CD14-positive monocyte (primary cell): ENCODE data around the gene FGF4. TPM values are rescaled to one million over a fixed set of nuclear protein-coding genes. Genes with fewer than 3 reads are reported as not detected.

Experiments
- DNase-seq, 3 donors: peaks; one replicate each; pipeline ENCODE4 v3.0.0-alpha.2; 2011 to 2022
- H2AFZ ChIP-seq: 2 replicates; pipeline ENCODE4 v1.6.0; 2012; ENCODE audit warnings: mild to moderate bottlenecking, low read depth, low read length, inconsistent platforms; ENCODE audit not compliant: insufficient read depth, poor library complexity, severe bottlenecking
- H3K27ac ChIP-seq, 2 donors: 1 replicate in 1 of 2; 2 replicates in 1 of 2; pipeline ENCODE4 v1.5.1; 2012 to 2013; ENCODE audit warnings: low read length in 2 of 2, control low read depth in 1 of 2, inconsistent platforms in 1 of 2, low read depth in 1 of 2, mild to moderate bottlenecking in 1 of 2
- H3K27me3 ChIP-seq, 2 donors: one replicate each; pipeline versions ENCODE4 v1.6.0 to v1.6.1; 2011 to 2013; ENCODE audit warnings: low read length in 2 of 2; ENCODE audit not compliant: control insufficient read depth in 2 of 2, insufficient read depth in 2 of 2
- H3K36me3 ChIP-seq, 2 donors: replicated peaks in 1 of 2; 1 replicate in 1 of 2; 2 replicates in 1 of 2; pipeline versions ENCODE4 v1.5.1 to v1.6.1; 2012 to 2013; ENCODE audit warnings: low read length in 2 of 2, control low read depth in 1 of 2, inconsistent platforms in 1 of 2, mild to moderate bottlenecking in 1 of 2; ENCODE audit not compliant: insufficient read depth in 2 of 2, control insufficient read depth in 1 of 2
- H3K4me1 ChIP-seq, 2 donors: 1 replicate in 1 of 2; 2 replicates in 1 of 2; pipeline versions ENCODE4 v1.5.1 to v1.6.1; 2012 to 2013; ENCODE audit warnings: low read length in 2 of 2, control low read depth in 1 of 2, inconsistent platforms in 1 of 2, mild to moderate bottlenecking in 1 of 2, moderate library complexity in 1 of 2; ENCODE audit not compliant: insufficient read depth in 2 of 2, control insufficient read depth in 1 of 2
- H3K4me2 ChIP-seq: replicated peaks from 2 replicates; pipeline ENCODE3; 2012; ENCODE audit warnings: low read length, moderate library complexity, mild to moderate bottlenecking; ENCODE audit not compliant: poor library complexity, severe bottlenecking; ENCODE audit errors: extremely low read depth
- H3K4me3 ChIP-seq, 3 experiments: fragments of 200-600 bp in 1 of 3; sonication (generic) in 1 of 3; replicated peaks in 1 of 3; 1 replicate in 2 of 3; 2 replicates in 1 of 3; pipeline ENCODE4 v1.5.1; 2011 to 2013; ENCODE audit warnings: low read length in 3 of 3, mild to moderate bottlenecking in 3 of 3, control low read depth in 2 of 3, low read depth in 2 of 3, inconsistent platforms in 1 of 3, moderate library complexity in 1 of 3
- H3K79me2 ChIP-seq: 2 replicates; pipeline ENCODE4 v1.6.0; 2012; ENCODE audit warnings: mild to moderate bottlenecking, control low read depth, inconsistent platforms, low read length, moderate library complexity; ENCODE audit not compliant: insufficient read depth
- H3K9ac ChIP-seq: 2 replicates; pipeline ENCODE4 v1.6.0; 2017; ENCODE audit warnings: low read length, mild to moderate bottlenecking; ENCODE audit not compliant: insufficient read depth, poor library complexity, severe bottlenecking
- H3K9me3 ChIP-seq, 2 donors: replicated peaks in 1 of 2; 1 replicate in 1 of 2; 2 replicates in 1 of 2; pipeline versions ENCODE4 v1.5.1 to v1.6.1; 2012 to 2013; ENCODE audit warnings: low read length in 2 of 2, control low read depth in 1 of 2; ENCODE audit not compliant: control insufficient read depth in 1 of 2, insufficient read depth in 1 of 2
- H4K20me1 ChIP-seq: 2 replicates; pipeline ENCODE4 v1.6.0; 2012; ENCODE audit warnings: mild to moderate bottlenecking, low read length, control low read depth, moderate library complexity; ENCODE audit not compliant: insufficient read depth
- H3K27ac Mint-ChIP-seq, 7 donors: one replicate each; pipeline ENCODE4 v1.8.0; 2020; ENCODE audit warnings: mild to moderate bottlenecking in 7 of 7, mixed read lengths in 7 of 7, moderate library complexity in 6 of 7, inconsistent platforms in 2 of 7
- H3K27me3 Mint-ChIP-seq, 3 donors: one replicate each; pipeline ENCODE4 v1.8.0; 2021 to 2022; ENCODE audit warnings: low read depth in 3 of 3, mild to moderate bottlenecking in 3 of 3, mixed read lengths in 3 of 3, moderate library complexity in 3 of 3, inconsistent platforms in 1 of 3
- H3K36me3 Mint-ChIP-seq, 2 donors: one replicate each; pipeline ENCODE4 v1.8.0; 2020; ENCODE audit warnings: mixed read lengths in 2 of 2, inconsistent platforms in 1 of 2, mild to moderate bottlenecking in 1 of 2
- H3K4me1 Mint-ChIP-seq: one replicate; pipeline ENCODE4 v1.8.0; 2020; ENCODE audit warnings: mild to moderate bottlenecking, mixed read lengths
- H3K4me3 Mint-ChIP-seq, 2 donors: one replicate each; pipeline ENCODE4 v1.8.0; 2020; ENCODE audit warnings: mild to moderate bottlenecking in 2 of 2, mixed read lengths in 2 of 2, moderate library complexity in 1 of 2
- H3K9me3 Mint-ChIP-seq, 7 donors: one replicate each; pipeline ENCODE4 v1.8.0; 2020 to 2022; ENCODE audit warnings: mixed read lengths in 7 of 7, mild to moderate bottlenecking in 6 of 7, moderate library complexity in 6 of 7, inconsistent platforms in 2 of 7
- WGBS: methylation state at CpG from one replicate; pipeline ENCODE4 v1.1.5; 2013; ENCODE audit warnings: missing lambda C conversion rate; ENCODE audit not compliant: insufficient coverage; 5-methylcytosine and 5-hydroxymethylcytosine counted together
- intact Hi-C, 2 donors: fragments of 100-400 bp; cut with micrococcal nuclease; formaldehyde crosslinking; loops; one replicate each; pipeline versions ENCODE4 v1.15.0 to v1.15.1; 2023
- polyA plus RNA-seq, 3 donors: library from polyadenylated mRNA; depleted of rRNA in 1 of 3; unstranded in 2 of 3; stranded (reverse) in 1 of 3; fragments of 300-500 nt in 2 of 3; fragments of >200 nt in 1 of 3; fragmentation: Illumina TruSeq in 2 of 3; gene quantifications; 1 replicate in 2 of 3; 2 replicates in 1 of 3; pipeline ENCODE4 v1.2.3, GENCODE V29; 2012 to 2021
- TF ChIP-seq, protein P1 (sequence below): fragments of 200-600 bp; IDR thresholded peaks from one replicate; pipeline ENCODE4 v1.8.0; 2022; ENCODE audit warnings: antibody characterized with exemption, mild to moderate bottlenecking

Gene FGF4
- polyA plus RNA-seq, 3 donors: not detected

DNA sequence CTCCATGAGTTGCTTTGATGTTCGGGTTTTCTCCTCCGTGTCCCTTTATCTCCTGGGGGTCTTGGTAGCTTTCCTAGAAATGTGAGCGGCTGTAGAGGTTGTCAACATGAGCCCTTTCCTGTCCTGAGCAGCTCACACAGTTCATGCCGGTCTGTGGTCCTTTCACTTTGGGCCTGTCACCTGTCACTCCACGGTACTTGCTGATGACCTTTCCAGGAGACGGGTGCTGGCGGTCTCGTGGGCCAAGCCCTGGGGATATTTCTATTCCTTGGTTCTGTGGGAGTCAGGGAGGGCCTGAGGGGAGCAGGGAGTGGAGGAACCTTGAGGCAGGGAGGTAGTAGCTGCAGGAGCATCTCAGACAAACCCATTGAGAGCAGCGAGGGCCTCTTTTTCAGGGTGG is 20.9 kb upstream of the FGF4 start:
- Mint-ChIP-seq H3K27ac (no peak overlapping the region), H3K4me1 (no peaks in the 10 kb centered on the region), H3K36me3 (no peaks in the 10 kb centered on the region), H3K27me3 (peaks cover 1 to 7% (median 4%) of the 10 kb centered on the region in 3 donors), H3K9me3 (peaks cover 0 to 7% (median 3%) of the 10 kb centered on the region in 7 donors), H3K4me3 (no peak overlapping the region)
- intact Hi-C loops: no loop called here
- DNase-seq: no peak
- Histone ChIP-seq H3K4me2 (no peak overlapping the region), H3K9ac (no peak overlapping the region), H4K20me1 (no peaks in the 10 kb centered on the region), H3K27me3 (no peaks in the 10 kb centered on the region), H2AFZ (no peak overlapping the region), H3K36me3 (no peaks in the 10 kb centered on the region), H3K9me3 (peaks cover 5 to 7% of the 10 kb centered on the region in 2 donors), H3K79me2 (no peaks in the 10 kb centered on the region), H3K4me1 (no peaks in the 10 kb centered on the region), H3K4me3 (no peak overlapping the region), H3K27ac (no peak overlapping the region)
- TF ChIP-seq, protein P1, sequence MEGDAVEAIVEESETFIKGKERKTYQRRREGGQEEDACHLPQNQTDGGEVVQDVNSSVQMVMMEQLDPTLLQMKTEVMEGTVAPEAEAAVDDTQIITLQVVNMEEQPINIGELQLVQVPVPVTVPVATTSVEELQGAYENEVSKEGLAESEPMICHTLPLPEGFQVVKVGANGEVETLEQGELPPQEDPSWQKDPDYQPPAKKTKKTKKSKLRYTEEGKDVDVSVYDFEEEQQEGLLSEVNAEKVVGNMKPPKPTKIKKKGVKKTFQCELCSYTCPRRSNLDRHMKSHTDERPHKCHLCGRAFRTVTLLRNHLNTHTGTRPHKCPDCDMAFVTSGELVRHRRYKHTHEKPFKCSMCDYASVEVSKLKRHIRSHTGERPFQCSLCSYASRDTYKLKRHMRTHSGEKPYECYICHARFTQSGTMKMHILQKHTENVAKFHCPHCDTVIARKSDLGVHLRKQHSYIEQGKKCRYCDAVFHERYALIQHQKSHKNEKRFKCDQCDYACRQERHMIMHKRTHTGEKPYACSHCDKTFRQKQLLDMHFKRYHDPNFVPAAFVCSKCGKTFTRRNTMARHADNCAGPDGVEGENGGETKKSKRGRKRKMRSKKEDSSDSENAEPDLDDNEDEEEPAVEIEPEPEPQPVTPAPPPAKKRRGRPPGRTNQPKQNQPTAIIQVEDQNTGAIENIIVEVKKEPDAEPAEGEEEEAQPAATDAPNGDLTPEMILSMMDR: no peak
- WGBS: 80% methylated on average over 9 of the region's 9 CpGs

DNA sequence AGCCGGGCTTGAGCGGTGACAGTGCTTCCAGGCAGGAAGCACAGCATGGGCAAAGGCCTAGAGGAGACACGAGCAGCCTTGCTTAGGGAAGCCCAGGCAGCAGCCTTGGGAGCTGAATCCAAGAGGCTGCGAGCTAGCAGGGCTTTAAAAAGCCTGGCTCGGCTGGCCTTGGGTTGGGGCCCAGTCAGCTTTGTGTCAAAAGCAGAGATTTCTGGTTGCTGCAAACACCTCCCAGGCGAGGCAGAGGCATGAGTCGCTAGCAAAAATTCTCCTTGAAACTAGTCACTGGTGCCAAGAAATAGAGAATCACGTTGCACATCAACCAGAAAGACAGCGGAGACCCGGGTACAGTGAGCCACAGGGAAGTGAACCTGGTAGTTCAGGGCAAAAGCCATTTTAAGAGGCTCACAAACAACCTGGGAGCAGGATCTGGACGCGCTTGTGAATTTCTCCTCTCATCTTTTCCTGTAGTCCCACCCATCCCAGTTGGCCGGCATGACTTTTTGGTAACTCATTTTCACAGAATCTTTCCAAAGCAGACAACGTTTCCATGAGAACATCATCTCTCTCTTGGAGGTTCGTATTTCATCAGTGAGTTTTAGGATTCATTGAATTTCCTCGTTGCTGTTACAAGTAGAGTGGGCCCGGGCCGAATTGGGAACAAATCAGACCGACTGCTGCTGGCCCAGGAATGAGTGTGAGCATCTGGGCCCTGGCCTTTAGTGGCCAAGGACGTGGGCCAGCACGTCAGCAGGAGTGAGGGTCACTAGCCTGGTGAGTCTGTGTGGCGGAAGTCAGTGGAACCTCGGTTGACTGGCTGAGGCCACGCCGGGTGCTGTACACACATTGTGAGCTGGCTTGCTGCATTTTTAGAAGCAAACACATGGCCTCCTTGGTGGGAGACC is 16.4 kb upstream of the FGF4 start:
- Histone ChIP-seq H3K27ac (no peak overlapping the region), H3K79me2 (no peaks in the 10 kb centered on the region), H3K4me2 (no peak overlapping the region), H2AFZ (no peak overlapping the region), H4K20me1 (no peaks in the 10 kb centered on the region), H3K36me3 (no peaks in the 10 kb centered on the region), H3K4me3 (no peak overlapping the region), H3K4me1 (no peaks in the 10 kb centered on the region), H3K9me3 (no peaks in the 10 kb centered on the region), H3K9ac (no peak overlapping the region), H3K27me3 (no peaks in the 10 kb centered on the region)
- no peak overlapping the region for H3K4me3 Mint-ChIP-seq
- TF ChIP-seq, protein P1: no peak
- intact Hi-C loops: no loop called here
- no peak for DNase-seq
- no peaks in the 10 kb centered on the region for H3K36me3 Mint-ChIP-seq
- peaks cover 0 to 2% (median 0%) of the 10 kb centered on the region in 7 donors for H3K9me3 Mint-ChIP-seq
- whole genome bisulfite sequencing: 88% methylated on average over 24 of the region's 25 CpGs
- H3K27ac Mint-ChIP-seq: no peak overlapping the region
- H3K4me1 Mint-ChIP-seq: no peaks in the 10 kb centered on the region
- peaks cover 4 to 6% (median 6%) of the 10 kb centered on the region in 3 donors for H3K27me3 Mint-ChIP-seq
